Activated CD8-positive, alpha-beta memory T cell treated with anti-CD3 and anti-CD28 coated beads, Interleukin-2, amount 50 U/mL, for 1 hour (primary cell): ENCODE data around the gene FAM118B.

Experiments
- DNase-seq: peaks from one replicate; pipeline ENCODE4 v3.0.0-alpha.2; 2020; ENCODE audit errors: extremely low read depth

The FAM118B gene

GRCh38 chr11:126186708-126187529, 24.7 kb upstream of the FAM118B start:
- no peak for DNase-seq

DNA sequence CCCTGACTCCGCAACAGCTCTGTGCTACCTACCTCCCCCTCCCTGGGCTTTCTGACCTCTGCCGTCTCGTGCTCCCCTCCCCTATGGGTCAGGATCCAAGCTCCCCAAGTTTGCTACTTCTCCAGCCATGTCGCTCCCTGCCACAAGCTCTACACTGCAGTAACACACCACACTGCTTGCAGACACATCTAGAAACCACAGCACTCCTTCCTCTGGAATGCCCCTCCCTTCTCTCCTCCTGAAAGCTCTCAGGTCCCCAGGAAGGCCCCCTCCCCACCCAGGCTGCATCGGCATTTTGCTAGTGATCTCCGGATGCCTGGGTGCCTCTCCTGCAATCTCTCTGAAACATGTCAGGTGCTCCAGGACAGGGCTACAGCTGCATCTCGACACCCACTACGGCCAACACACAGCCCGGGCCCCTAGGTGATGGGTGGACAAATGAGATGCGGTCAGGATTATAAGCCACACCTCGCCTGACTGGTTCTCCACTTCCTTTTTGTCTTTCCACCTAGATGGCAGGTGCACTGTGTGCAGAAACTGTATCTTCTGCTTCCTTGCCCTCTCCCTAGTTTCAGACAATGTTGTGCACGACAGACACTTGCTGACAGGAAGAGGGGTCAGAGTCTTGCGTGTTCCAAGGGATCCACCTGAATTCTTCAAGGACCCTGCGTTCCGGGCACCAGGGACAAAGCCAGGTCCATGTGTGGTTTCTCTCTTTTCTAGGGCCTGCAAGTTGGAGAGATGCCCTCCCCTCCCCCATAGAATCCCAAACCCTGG, 23.1 kb upstream of the FAM118B start:
- DNase-seq = no peak

DNA sequence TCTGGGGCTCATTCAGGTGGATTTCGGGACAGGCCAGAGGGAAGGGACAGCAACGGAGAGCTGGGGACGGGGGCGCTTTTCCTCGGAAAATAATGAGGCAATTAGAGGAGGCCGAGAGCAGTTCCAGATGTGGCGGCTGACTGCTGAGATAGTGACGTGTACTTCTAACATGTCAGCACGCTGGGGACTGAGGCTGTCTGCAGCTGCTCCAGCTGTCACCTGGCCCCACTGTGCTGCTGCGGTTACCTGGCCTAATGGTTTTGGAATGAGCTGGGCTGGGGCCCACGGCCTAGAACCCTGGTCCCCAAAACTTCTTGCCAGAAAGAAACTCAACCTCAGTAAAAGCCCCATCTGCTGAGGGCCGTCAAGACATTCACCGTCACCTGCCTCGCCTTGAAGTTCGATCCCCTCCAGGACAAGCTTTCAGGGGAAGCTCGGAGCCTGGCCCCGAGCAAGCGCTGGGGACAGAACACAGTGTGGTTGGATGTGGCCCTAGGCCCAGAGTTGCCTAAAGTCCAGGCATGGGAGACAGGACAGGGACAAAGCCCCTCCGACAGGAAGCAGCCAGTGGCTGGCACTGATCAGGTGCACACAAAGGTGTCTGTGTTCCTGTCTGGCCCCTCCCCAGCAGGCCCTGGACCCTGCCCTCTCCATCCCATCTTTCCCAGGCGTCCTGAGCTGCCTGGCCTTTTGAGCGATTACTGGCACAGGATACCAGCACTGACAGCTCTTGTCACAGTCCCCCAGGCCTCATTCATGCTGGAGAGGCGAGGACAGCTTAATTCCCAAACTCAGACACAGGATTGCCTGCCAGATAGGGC, 22.3 kb upstream of the FAM118B start:
- no peak for DNase-seq

DNA sequence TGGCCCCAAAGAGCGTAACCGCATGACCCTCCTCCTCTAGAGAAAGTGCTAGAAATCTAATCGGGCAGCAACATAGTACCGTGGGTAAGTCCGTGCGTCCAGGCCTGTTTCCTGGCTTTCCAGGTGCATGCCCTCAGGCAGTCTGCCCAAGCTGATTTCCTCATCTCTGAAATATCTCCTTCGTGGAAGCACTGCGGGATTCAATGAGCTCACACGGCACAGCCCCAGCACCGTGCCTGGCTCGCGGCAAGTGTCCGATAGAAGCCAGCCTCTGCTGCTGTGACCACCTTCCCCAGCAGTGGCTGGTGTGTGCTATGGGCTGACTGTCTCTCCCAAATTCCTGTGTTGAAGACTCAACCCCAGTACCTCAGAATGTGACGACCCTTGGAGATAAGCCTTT, 20.8 kb upstream of the FAM118B start:
- DNase-seq = no peak

DNA sequence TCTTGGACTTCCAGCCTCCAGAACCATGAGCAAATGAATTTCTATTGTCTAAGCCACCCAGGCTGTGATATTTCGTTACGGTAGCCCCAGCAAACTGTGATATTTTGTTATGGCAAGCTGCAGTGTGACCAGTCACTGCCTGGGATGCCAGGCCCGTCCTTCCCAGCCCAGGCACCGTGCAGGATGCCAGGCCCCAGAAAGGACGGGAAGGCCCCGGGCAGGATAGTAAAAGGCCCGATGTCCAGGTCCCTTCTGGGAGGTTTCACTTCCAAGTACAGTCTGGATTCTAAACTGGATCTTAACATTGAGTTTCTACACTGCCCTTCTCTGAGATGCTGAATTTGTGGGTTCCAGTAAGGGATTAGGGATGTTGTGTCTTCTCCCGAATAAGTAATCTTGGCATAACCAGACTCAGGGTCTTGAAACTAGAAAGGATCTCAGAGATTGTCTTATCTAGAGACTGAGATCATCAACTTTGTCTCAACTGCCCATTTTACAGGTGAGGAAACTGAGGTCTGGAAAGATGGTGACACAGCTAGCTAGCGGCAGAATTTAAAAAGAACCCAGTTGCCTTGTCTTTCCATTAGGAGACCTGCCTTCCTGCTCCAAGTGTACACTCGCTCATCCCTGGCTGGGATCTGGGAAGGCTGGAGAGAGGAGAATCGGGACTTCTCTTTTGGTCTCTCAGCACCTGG, 20.1 kb upstream of the FAM118B start:
- DNase-seq = no peak

- no peak for DNase-seq
Observed at GRCh38 chr11:126192361-126192760, 19.2 kb upstream of the FAM118B start.

DNA sequence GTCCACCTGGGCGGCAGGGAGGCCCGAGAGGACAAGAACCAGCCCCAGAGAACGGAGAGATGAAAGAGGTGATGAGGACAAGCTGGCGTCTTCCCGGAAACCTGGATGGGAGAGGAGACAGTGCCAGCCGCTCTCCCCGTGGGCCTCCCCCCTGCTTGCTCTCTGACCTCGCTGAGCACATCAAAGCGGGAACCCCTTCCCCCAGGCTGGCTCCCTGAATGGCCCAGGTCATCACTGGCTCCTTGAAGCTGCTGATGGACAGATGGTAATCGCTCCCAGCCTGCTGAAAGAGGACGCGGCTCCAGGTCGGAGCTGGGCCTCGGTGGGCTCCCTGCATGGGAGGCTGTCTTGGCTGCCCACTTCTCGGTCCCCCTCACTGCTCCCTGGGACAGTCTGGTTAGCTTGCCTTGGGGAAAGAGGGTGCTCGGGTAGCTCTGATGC, 18.5 kb upstream of the FAM118B start:
- no peak for DNase-seq

DNA sequence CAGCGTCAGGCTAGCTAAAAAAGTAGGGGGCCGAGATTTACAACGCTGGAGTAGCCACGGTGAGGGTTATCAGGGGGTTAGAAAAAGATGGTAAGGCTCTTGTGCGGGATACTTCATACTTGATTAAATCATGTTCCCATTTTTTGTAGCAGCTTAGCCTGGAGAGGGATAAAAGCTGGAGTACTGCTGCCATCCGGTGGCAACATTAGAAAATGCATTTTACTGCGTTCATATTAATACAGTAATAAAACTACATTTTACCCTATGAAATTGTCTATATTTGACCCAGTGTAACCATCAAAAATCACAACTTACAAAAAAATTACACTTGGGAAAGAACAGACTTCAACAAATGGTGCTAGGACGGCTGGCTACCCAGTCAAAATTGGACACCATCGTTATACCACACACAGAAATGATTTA, 17.4 kb upstream of the FAM118B start:
- DNase-seq = no peak

- DNase-seq = no peak
Observed at GRCh38 chr11:126195119-126195518, 16.5 kb upstream of the FAM118B start.

- no peak for DNase-seq
Observed at GRCh38 chr11:126197277-126197939, 14.2 kb upstream of the FAM118B start.

DNA sequence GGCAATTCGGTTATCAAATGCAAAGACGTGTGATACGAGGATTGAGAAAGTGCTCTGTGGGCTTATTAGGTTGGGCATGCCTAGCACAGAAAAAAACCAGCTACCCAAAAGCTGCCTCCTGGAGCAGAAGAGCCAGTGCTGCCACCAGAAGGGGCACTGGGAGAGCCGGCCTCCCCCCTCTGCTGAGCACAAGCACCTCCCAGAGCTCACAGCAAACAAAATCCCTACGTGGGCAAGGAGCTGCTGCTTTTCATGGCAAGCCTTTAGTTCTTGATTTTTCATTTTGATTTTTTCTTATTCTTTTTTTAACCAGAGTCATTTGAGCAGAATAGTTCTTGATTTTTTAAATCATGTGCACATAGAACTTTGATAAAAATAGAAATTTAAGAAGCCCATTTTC, 12.9 kb upstream of the FAM118B start:
- DNase-seq = no peak

DNA sequence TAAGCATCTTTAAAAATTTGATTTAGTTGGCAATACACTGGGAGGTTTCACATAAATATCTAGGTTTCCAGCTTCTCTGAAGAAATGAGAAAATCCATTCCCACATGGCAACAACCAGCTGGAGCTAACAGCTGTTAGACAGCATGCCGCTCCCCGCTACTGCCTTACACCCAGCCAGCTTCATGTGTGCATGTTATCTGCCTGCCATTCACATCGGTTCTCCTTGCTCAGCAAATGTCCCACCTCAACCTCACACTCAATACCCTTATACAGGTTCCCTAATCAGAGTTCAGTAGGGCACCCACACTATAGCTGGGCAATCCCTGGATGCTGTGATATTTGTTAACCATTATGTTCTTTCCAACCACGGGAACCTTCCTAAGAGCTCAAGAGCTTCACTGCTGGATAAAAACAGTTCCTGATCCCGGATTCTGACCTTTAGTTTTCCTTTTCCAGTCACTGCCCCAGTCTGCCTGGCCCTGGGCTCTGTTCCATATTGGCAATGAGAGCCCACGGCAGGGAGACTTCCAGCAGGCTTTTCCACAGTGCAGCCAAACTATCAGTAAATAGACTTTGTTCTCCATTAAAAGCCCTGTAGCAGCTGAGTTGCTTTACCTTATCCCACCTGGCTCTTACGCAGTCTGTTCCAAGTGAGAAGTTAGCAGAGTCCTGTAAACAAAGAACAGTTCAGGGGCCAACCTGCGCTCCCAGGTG, 8.8 kb upstream of the FAM118B start:
- no peak for DNase-seq

GRCh38 chr11:126205359-126205758, 6.2 kb upstream of the FAM118B start:
- DNase-seq = no peak

DNA sequence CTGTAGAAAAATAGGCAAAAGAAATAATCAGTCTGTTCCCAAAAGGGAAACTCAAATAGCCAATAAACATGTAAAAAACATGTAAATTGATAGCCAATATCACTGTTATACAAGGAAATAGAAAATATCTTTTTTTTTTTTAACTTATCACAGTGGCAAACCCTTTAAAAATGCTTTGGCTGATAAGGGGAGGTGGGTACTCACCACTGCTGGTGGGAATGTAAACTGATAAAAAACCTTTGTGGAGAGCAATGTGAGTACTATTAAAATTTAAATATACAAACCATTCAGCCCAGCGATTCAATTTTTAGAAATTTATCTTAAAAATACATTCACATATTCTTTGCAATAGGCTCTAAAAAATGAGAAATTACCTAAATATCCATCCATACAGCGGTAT, 3.7 kb upstream of the FAM118B start:
- no peak for DNase-seq

DNA sequence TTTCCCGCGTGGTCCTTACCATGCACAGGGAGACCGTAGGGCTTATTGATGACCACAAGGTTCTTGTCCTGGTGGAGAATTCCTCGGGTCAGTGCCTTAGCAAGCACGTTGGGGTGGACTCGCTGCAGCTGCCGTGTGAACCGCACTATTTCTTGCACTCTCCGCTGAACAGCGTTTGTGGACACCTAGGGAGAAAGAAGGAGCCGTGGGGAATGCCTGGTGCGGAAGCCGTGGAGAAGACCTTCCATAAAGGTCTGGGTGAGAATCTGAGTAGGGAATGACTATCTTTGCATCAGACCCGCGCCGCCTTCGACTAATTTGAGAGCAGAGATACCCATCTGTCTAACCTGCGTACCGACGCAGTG, 729 bp upstream of the FAM118B start:
- DNase-seq = no peak

DNA sequence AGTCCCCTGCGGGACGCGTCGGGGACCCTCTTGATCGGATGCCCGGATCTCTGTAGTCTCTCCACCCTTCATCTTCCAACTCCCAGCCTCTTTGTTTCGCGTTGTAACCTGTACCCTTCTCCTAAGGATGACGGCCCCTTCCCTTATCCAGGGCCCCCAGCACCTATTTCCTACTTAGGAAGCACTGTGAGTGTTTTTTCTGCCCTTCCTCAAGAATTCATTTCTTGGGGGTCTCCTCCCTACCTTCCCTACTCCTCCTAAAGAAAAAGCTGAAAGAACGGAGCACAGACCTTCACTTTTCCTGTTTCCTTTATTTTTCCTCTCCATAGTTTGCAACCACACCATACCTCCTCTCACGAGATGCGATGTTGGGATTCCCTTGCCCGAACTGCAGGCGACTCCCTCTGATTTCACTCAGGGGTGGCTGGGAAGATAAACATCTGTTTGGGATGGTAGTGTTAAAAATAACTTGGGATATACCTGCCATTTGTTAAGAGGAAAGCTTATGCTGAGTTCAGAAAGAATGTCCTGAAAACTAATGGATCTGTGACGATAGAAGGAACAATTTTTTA, 593 bp downstream of the FAM118B start:
- no peak for DNase-seq

GRCh38 chr11:126214441-126214840, 2.9 kb downstream of the FAM118B start:
- DNase-seq = no peak

DNA sequence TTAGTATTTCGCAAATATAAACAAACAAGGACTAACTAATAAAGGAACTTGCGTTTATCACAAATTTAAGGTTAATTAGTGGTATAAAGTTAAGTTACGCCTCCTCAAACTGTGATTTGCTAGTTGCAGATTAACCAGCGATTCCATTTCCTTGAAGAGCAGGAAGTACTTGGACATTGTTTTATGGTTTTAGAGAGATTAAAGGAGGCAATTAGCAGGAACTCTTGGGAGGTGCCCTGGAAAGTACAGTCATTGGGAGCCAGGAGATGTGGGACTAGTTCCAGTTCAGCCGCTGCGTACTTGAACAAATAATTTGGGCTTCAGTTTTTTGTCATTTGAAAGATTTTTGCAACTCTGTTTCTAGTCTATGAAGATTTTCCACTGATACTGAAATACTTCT, 3.3 kb downstream of the FAM118B start:
- DNase-seq = no peak

DNA sequence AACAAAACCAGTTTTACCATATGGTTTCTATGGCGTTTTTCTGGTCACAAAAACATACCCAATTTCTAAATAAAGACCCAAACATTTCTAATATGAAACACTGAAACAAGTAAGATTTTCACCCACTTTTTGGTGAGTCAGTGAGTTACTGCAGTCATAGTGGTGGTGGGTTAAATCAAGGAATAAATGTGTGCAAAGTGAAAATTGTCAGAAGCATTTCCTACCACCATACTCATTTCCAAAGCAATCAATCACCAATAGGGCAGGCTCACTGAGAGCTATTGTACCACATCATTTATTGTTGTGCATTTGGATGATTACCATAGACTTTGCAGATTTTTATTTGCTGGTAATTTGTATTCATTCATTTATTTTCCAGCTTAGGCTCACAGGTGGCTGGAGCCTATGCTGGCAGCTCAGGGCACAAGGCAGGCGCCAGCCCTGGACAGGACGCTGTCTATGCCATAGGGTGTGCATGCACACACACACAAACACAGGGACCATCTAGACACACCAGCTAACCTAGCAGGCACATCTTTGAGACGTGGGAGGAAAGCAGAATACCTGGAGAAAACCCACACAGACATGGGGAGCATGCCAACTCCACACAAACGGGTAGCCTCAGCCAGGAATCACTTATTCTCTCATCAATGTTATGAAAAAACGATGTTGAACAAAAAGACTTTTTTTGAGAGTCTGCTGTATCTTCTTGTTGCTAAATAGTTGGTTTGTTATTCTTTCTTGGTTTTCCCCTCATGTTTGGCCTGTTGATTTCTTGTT, 5.1 kb downstream of the FAM118B start:
- DNase-seq = no peak
